KOPT-K1 (cell line): ENCODE measurements around the gene OPA1.
"Not testable (repeated sequence)": the region's sequence is repeated elsewhere in the genome, so short reads cannot be mapped to it uniquely, and the experiment has no call there.

Source experiments
- H3K27ac ChIP-seq: fragments of 200-600 bp; sonication (generic); 2 replicates; pipeline ENCODE4 v1.5.1; 2016; ENCODE audit warnings: antibody characterized with exemption, mild to moderate bottlenecking, low read depth, low read length; ENCODE audit not compliant: poor library complexity, severe bottlenecking
- H3K36me3 ChIP-seq: fragments of 200-600 bp; sonication (generic); 2 replicates; pipeline ENCODE4 v1.5.1; 2017; ENCODE audit warnings: antibody characterized with exemption, mild to moderate bottlenecking, low read length, moderate library complexity; ENCODE audit not compliant: insufficient read depth
- H3K9me3 ChIP-seq: fragments of 200-600 bp; sonication (generic); 2 replicates; pipeline ENCODE4 v1.5.1; 2017; ENCODE audit warnings: antibody characterized with exemption, low read length, mild to moderate bottlenecking; ENCODE audit not compliant: insufficient read depth, poor library complexity, severe bottlenecking

The OPA1 gene

DNA sequence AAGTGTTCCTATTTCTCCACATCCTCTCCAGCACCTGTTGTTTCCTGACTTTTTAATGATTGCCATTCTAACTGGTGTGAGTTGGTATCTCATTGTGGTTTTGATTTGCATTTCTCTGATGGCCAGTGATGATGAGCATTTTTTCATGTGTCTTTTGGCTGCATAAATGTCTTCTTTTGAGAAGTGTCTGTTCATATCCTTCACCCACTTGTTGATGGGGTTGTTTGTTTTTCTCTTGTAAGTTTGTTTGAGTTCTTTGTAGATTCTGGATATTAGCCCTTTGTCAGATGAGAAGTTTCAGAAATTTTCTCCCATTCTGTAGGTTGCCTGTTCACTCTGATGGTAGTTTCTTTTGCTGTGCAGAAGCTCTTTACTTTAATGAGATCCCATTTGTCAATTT, 13.9 kb downstream of the OPA1 start:
- H3K9me3 ChIP-seq, result peaks cover 15% of the 10 kb centered on the region
- H3K36me3 ChIP-seq, result peaks cover 19% of the 10 kb centered on the region; the same call in 1 of the 2 replicates
- not testable (repeated sequence) for H3K27ac ChIP-seq

DNA sequence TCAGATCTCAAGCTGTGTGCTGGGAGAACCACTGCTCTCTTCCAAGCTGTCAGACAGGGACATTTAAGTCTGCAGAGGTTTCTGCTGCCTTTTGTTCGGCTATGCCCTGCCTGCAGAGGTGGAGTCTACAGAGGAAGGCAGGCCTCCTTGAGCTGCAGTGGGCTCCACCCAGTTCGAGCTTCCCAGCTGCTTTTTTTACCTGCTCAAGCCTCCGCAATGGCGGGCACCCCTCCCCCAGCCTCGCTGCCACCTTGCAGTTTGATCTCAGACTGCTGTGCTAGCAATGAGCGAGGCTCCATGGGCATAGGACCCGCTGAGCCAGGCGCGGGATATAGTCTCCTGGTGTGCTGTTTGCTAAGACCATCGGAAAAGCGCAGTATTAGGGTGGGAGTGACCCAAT, 17.5 kb downstream of the OPA1 start:
- Histone ChIP-seq H3K36me3 (peaks cover 20% of the 10 kb centered on the region), H3K9me3 (peaks cover 31% of the 10 kb centered on the region)
- H3K27ac ChIP-seq, result not testable (repeated sequence)

DNA sequence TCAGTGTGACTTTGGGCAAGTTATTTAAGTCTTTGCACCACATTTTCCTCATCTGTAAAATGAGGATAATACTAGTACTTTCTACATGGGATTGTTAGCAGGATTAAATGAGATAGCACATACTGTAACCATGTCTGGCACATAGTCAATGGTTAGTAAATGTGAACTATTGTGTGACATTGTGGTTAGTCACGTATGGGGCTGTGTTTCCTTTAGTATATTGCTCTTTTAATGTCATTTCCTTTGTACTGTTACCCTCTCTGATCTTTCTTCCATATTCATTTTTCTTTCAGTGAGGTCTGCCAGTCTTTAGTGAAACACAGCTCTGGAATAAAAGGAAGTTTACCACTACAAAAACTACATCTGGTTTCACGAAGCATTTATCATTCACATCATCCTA, 21.4 kb downstream of the OPA1 start:
- Histone ChIP-seq H3K27ac (no peak overlapping the region), H3K36me3 (peaks cover 59% of the 10 kb centered on the region), H3K9me3 (peaks cover 31% of the 10 kb centered on the region)

DNA sequence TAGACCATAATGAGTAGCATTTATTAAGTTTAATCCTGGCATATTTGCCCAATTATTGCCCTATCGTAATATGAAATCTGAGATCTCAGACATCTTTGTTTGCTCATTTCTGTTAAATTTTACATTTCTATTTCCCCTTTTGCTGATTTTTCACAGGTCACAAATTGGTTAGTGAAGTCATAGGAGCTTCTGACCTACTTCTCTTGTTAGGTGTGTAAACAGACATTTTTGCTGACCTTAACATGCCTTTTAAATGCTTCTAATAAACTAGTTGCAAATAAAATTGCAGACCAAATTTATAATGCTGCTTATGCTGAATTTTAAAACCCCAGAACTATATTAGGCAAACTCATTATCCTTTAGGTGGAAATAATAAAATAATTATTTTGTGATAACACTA, 24.6 kb downstream of the OPA1 start:
- peaks cover 9% of the 10 kb centered on the region for H3K9me3 ChIP-seq
- peaks cover 85% of the 10 kb centered on the region for H3K36me3 ChIP-seq
- no peak overlapping the region for H3K27ac ChIP-seq

DNA sequence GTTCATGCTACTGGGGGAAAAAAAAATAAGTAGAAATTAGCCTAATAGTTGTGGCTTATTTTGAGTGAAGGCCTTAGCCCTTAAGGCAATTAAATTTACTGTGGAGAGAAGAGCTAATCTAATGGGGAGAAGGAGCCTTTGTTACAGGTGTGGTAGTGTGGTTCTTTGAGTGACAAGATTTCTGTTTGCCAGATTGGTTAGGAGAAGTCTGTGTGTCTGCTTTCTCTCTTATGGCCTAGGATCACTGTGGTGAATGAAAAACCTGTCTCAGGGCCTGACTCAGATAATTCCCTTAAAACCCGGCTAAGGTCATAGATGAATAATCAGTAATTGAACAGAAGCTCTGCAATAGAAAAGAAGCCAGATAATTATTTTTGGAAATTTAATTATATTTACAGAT, 27.0 kb downstream of the OPA1 start:
- H3K9me3 ChIP-seq, result no peaks in the 10 kb centered on the region
- no peak overlapping the region for H3K27ac ChIP-seq
- peaks cover 90% of the 10 kb centered on the region for H3K36me3 ChIP-seq

DNA sequence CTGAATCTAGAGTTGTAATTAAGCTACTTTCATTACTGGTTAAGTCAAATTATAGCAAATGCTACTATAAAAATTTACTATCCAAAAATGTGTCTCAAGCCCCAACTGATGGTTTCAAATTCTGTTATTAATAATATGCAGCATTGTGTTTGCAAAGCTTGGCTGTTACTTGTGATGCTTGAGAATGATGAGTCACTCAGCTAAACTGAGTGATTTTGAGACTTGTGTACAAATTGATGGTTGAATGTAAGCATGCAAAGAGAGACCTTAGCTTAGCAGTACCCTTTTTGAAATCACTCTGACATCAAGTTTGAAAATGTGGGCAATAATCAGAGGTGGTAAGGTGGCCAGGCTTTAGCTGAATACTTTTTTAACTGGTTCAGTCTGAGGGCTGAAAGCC, 27.6 kb downstream of the OPA1 start:
- Histone ChIP-seq H3K27ac (no peak overlapping the region), H3K36me3 (peaks cover 85% of the 10 kb centered on the region), H3K9me3 (no peaks in the 10 kb centered on the region)

DNA sequence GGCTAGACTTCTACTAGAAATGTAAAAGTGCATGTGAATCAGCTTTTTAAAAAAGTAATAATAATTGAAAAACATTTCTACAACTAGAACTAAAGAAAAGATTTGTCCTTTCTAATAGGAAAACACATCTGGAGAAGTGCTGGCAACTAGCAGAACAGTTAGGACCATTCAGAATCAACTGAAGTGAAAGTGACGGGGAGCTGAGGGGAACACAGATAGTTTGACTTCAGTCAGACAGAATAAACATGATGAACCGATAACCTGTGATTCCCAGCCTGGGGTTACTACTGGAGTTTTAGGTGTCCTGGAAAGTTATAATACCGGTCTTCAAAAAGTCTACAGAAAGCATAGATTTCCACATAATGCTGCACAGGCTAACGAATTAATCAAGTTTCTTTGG, 28.1 kb downstream of the OPA1 start:
- Histone ChIP-seq H3K36me3 (peaks cover 85% of the 10 kb centered on the region), H3K9me3 (no peaks in the 10 kb centered on the region), H3K27ac (no peak overlapping the region)

DNA sequence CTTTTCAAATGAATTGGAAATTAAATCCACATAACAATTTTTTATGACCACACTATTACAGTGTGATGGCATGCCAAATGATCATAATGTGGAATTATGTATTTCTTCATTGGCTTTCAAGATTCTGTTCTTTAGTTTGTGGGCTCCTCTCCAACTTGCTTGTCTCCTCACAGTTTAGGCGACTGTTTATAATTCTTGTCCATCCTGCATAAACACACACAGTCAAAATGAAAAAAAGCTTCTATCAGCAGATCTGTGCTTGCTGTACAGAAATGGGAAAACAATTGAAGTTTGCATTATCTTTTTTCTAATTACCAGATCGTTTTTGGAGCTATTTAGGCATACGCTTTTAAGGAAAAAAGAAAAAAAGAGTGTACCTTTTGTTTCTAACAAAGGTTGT, 37.0 kb downstream of the OPA1 start:
- Histone ChIP-seq H3K27ac (no peak overlapping the region), H3K36me3 (peaks cover 58% of the 10 kb centered on the region)

DNA sequence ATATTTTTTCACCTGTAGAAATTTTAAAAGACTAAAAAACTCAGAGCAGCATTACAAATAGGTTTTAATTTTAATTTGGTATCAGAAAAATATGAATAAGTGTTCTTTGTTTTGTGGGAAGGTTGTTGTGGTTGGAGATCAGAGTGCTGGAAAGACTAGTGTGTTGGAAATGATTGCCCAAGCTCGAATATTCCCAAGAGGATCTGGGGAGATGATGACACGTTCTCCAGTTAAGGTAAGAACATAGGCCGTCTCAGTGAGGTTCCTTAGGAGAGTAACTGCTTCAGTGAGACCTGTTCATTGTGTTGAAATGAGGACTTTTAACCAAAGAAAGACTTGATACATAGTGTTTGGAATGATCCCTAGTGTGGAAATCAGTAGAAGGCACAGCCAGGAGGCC, 44.8 kb downstream of the OPA1 start:
- Histone ChIP-seq H3K27ac (no peak overlapping the region), H3K9me3 (no peaks in the 10 kb centered on the region), H3K36me3 (peaks cover 85% of the 10 kb centered on the region)

More for the DNA sequence above, 37.0 kb downstream of the OPA1 start:
- no peaks in the 10 kb centered on the region for H3K9me3 ChIP-seq

DNA sequence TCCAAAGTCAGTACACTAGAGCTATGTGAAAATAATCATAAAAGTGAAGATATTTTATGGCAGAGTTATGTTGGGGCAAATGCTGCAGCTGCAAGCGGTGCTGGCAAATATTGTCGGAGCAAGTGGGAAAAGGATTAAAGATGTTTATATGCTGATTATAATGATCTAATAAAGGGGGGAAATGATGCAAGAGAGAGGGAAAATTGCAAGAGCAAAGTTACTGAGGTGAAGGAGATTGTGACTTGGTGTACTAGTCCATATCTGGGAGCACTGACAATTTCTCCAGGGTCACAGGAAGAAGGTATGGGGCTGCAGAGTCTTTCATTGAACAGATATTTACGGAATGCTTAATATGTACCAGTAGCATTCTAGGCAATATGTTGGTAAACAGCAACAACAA, 45.8 kb downstream of the OPA1 start:
- Histone ChIP-seq H3K9me3 (no peaks in the 10 kb centered on the region), H3K27ac (no peak overlapping the region), H3K36me3 (peaks cover 88% of the 10 kb centered on the region)

DNA sequence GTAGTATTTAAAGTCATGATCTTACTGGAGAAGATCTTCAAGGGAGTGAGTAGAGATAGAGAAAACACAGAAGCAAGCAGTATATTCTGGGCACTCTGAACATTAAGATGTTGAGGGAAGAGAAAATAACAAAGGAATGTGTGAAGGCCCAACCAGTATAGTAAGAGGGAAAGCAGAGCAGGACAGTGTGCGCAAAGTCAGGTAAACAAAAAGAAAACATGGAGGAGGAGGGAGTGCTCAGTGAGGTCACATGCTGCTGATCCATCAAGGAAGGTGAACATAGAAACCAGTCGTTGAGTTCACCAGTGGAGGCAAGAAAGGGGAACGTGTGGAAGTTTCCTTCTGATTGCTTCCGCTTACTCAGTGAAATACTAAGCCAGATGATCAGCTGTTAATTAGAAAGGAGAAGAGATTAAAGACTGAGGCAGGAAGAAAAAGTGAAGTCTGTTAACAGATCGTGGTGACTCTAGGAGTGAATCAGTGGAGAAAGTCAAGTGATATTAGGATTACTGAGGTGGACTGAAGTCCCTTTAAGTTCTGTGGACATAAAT, 47.2 kb downstream of the OPA1 start:
- H3K36me3 ChIP-seq, result peaks cover 95% of the 10 kb centered on the region
- no peak overlapping the region for H3K27ac ChIP-seq
- H3K9me3 ChIP-seq, result no peaks in the 10 kb centered on the region

DNA sequence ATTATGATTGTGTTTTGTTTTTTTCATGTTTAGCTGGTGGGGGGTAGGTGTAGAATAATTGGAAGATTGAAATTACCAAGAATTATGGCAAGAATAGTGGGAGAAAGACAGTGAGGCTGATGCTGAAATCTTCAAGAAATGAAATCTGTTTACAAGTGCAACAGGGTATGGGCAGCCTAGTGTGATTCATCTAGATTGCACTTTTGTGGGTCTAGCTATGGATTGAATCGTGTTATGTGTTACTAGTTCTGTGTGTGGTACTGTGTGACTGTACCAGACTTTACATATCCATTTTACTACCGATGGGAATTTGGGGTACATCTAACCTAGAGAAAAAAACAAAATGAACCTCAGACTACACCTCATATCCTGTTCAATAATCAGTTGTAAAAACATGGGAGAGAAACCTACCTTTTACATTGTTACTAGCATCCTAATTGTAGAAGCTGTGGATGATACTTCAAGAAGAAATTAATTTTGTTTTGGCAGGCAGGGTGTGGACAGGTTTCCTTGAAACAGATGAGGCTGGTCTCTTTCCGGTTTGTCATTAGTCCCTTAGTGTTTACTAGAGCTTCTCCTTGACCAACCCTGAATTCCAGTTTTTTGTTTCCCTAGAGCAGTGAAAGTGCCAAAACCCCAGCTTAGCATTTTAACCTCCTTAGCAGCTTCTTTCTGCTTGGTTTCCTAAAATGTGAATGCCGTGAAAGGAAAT, 47.9 kb downstream of the OPA1 start:
- Histone ChIP-seq H3K36me3 (peaks cover 95% of the 10 kb centered on the region), H3K27ac (no peak overlapping the region), H3K9me3 (no peaks in the 10 kb centered on the region)

DNA sequence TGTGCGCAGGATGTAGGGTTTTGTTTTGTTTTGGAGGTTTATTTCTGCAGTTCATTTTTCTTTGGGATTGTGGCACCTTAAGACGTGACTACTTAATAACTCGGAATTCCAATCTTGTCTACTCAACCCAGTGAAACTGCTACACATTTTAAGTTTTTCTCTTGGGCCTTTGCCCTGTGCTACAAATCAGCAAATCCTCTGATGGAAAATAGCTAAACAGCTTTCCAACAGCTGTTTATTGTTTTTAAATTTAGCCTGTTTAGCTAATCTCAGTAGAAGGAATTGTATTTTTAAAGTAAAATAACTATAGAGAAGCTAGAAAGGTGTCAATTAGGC, 48.4 kb downstream of the OPA1 start:
- H3K9me3 ChIP-seq, result no peaks in the 10 kb centered on the region
- peaks cover 95% of the 10 kb centered on the region for H3K36me3 ChIP-seq
- H3K27ac ChIP-seq, result no peak overlapping the region

DNA sequence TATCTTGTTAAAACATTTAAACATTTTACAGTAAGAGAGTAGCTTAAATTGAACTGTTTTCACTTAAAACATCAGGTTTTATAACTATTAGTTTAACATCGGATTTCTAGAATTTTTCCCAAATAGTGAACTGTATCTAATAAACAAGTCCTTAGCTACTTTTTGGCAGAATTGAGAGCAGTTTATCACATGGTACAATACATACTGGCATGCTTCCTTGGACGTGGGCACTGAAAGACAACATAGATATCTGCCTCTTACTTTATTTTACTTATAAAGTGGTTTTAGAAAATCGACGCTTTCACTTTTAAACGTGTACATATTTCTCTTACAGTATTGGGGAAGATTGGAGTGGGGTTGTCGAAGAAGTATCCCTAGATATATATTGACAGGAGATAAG, 52.8 kb downstream of the OPA1 start:
- Histone ChIP-seq H3K27ac (no peak overlapping the region), H3K9me3 (no peaks in the 10 kb centered on the region), H3K36me3 (peaks cover 99% of the 10 kb centered on the region)

DNA sequence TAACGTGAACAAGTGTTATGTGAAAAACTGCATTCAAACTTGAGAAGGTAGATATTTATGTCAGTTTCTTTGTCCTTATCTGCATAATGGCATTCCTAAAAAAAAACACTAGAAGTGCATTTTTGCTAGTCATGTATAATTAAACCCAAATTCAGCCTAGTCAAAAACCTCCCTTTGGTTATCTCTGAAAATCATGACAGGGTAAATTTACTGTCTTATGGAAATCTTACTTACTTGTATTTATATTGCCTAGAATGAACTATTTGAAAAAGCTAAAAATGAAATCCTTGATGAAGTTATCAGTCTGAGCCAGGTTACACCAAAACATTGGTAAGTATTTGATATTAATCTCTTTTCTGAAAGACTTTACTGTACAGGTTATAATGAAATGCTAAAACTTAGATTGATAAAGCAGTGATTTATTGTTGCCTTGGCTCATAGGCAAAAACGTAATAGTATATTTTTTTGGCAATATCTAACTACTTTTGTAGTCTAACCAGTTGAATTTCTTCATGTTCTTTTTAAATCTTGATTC, 55.6 kb downstream of the OPA1 start:
- H3K36me3 ChIP-seq, result peaks cover 92% of the 10 kb centered on the region
- no peaks in the 10 kb centered on the region for H3K9me3 ChIP-seq
- no peak overlapping the region for H3K27ac ChIP-seq

DNA sequence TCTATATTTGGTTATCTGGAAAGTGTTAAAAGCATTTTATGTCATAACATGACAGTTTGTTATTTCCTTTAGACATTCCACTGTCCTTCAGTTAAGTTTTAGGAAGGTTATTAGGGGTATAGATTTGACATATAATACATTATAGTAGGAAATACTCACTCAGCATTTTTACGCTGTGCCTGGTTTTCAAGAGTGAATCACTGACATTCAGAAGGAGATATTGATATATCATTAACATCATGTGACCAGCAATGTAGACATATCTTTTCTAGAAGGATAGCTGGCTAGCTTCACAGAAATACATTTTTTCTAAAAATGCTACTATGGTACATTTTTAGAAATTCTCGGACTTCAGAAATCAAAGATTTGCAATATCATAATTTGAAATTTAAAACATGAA, 57.6 kb downstream of the OPA1 start:
- H3K9me3 ChIP-seq, result no peaks in the 10 kb centered on the region
- peaks cover 92% of the 10 kb centered on the region for H3K36me3 ChIP-seq
- no peak overlapping the region for H3K27ac ChIP-seq
